D721Med (cell line): ENCODE data around the gene DPH5.

Experiments used
- DNase-seq: peaks from one replicate; pipeline ENCODE4 v3.0.0; 2011; ENCODE audit warnings: low spot score; ENCODE audit not compliant: insufficient read length
- FAIRE-seq: peaks from 2 replicates; lab custom pipeline; 2011; peaks lifted over from hg19 to GRCh38; lab: Jason Lieb, UNC
- TF ChIP-seq, protein P1 (sequence below): IDR thresholded peaks from 2 replicates; pipeline ENCODE4 v1.5.1; 2012; ENCODE audit warnings: mild to moderate bottlenecking, control low read depth; ENCODE audit not compliant: insufficient read depth; ENCODE audit errors: missing control alignments

DPH5 gene

DNA sequence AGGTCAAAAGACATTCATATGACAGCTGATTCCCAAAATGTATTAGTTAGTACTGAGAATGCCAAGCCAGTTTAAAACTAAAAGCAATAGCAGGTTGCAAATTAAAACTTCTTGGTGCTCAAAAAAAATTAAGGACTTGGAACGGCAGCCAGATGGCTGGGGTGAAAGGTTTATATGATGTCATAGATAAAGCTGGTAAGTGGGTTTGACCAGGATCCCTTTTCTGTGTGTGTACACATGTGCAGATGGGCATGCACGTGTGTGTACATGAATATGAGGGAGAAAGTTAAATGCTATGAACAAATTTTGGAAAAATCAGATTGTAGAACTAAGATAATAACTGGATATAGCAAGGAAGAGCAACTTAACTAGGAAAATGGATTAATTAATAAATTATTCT is 39.1 kb upstream of the DPH5 start:
- DNase-seq: no peak
- TF ChIP-seq, protein P1, sequence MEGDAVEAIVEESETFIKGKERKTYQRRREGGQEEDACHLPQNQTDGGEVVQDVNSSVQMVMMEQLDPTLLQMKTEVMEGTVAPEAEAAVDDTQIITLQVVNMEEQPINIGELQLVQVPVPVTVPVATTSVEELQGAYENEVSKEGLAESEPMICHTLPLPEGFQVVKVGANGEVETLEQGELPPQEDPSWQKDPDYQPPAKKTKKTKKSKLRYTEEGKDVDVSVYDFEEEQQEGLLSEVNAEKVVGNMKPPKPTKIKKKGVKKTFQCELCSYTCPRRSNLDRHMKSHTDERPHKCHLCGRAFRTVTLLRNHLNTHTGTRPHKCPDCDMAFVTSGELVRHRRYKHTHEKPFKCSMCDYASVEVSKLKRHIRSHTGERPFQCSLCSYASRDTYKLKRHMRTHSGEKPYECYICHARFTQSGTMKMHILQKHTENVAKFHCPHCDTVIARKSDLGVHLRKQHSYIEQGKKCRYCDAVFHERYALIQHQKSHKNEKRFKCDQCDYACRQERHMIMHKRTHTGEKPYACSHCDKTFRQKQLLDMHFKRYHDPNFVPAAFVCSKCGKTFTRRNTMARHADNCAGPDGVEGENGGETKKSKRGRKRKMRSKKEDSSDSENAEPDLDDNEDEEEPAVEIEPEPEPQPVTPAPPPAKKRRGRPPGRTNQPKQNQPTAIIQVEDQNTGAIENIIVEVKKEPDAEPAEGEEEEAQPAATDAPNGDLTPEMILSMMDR: no peak
- FAIRE-seq: no peak

DNA sequence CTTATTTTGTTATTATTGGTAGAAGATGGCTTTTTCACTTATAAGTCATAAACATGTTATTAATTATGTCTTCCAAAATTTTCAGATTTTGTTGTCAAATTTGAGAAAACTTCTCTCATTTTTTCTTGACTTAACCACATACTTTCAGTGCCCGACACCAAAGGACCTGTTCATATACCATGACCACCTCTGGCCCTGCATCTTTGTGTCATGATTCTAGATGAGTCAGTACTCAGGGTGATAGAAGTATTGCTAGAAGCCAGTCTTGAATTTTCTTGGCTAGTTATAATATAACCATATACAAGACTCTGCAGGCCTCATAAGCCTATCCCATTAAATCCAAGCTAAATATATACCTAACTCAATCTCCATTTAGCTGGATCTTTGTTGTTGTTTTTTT is 35.4 kb upstream of the DPH5 start:
- no peak for DNase-seq
- no peak for FAIRE-seq
- TF ChIP-seq, protein P1: no peak

DNA sequence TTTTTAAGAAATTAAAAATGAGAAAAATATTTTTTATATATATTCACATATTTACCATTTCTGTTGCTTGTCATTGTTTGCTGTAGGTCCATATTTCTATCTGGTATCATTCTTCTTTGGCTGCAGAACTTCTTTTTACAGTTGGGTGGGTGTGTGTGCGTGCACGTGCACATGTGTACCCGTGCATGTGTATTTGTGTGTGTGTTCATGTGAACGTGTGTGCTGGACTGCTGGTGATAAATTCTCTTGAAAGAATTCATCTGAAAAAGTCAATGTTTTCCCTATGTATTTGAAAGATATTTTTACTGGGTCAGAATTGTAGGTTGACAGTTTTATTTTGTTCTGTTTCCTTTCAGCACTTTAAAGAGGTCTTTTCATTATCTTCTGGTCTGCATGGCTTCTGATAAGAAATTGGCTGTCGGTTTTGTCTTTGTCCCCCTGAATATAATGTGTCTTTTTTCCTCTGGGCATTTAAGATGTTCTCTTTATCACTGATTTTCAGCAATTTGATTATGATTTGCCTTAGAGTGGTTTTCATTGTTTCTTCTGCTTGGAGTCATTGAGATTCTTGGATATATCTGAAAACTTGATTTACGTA is 34.5 kb upstream of the DPH5 start:
- TF ChIP-seq, protein P1: no peak
- DNase-seq: no peak
- no peak for FAIRE-seq

DNA sequence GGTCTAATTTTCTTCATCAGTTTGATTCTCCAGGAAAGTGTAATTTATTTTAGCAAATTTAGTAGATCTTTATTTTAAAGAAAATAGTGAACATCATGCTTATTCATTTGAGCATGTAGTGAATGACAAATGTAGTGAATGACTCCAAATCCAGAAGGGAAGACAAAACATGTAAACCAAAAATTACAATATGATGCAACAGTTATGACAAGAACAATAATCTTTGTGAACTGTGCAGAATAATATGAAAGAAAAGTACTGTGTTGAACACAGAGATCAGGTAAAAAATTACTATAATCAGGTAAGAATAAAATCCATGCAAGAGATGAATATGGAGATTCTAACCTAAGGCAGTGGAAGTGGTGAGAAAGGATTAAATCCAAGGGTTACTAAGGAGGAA is 30.0 kb upstream of the DPH5 start:
- FAIRE-seq (no peak), DNase-seq (no peak)
- TF ChIP-seq, protein P1: no peak

- FAIRE-seq (peak; percentile 38), DNase-seq (no peak)
- TF ChIP-seq, protein P1: no peak
Observed at GRCh38 chr1:101051688-101052638, 26.4 kb upstream of the DPH5 start.

DNA sequence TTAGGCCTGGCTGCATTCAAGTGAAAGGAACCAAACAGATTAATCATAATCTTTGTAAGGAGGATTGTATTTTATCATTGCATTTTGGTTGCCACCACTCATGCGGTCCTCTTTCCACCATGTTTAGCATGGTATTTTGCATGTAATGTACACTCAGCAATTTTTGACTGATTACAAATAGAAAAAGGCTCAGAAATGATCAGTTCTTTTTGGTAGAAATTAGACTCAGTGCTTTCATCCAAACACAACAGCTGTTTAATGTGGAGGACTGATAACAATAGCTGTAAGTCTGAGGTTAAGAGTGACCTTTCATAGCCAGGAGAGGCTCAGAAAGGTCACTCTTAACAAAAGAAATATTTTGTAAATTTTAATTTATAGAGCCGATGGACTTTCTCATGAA is 25.3 kb upstream of the DPH5 start:
- FAIRE-seq: no peak
- TF ChIP-seq, protein P1: no peak
- DNase-seq: no peak

DNA sequence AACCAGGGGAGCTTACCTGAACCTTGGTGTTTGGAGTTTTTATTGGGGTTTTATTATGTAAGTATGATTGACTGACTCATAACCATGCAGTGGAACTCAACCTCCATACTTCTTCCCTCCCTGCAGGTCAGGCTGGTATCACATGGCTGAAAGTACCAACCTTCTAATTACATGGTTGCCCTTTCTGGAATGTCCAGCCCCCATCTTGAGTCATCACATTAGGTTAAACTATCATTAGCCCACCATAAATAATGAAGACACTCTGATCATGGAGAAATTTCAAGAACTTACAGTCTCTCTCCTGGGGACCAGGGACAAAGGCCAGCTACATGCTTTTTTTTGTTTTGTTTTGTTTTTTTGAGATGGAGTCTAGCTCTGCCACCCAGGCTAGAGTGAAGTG is 19.2 kb upstream of the DPH5 start:
- FAIRE-seq: no peak
- no peak for DNase-seq
- TF ChIP-seq, protein P1: no peak
